Mucosa of descending colon (tissue), 3 donors: ENCODE data around the gene LGALS14. TPM values are rescaled to one million over a fixed set of nuclear protein-coding genes. Genes with fewer than 3 reads are reported as not detected.
"Not testable (repeated sequence)": the region's sequence is repeated elsewhere in the genome, so short reads cannot be mapped to it uniquely, and the experiment has no call there.

Experiments used
- ATAC-seq: fragments of 200-7000 bp; cut with Tn5 transposase; one replicate; pipeline ENCODE4 v1.9.1; 2020; ENCODE audit warnings: mild to moderate bottlenecking, moderate library complexity
- DNase-seq, 3 donors: peaks; one replicate each; pipeline ENCODE4 v3.0.0-alpha.2; 2020
- H3K36me3 ChIP-seq: fragments of 200-600 bp; one replicate; pipeline ENCODE4 v1.8.0; 2021; ENCODE audit warnings: low read depth, mild to moderate bottlenecking
- H3K4me1 ChIP-seq: fragments of 200-600 bp; one replicate; pipeline ENCODE4 v1.8.0; 2021; ENCODE audit warnings: low read depth, mild to moderate bottlenecking
- H3K4me3 ChIP-seq: fragments of 200-600 bp; one replicate; pipeline ENCODE4 v1.8.0; 2021; ENCODE audit warnings: mild to moderate bottlenecking
- H3K9me3 ChIP-seq: fragments of 200-600 bp; one replicate; pipeline ENCODE4 v1.8.0; 2021; ENCODE audit warnings: mild to moderate bottlenecking
- intact Hi-C, 2 donors: fragments of 100-400 bp; cut with DNase I in 1 of 2; cut with micrococcal nuclease in 1 of 2; formaldehyde crosslinking; loops; one replicate each; pipeline versions ENCODE4 v1.11.0 to v1.11.1; 2022; cut with DNase I, micrococcal nuclease
- total RNA-seq, 3 donors: library from RNA; stranded (reverse); fragmentation: NEBNext Ultra II Directional in 2 of 3; extraction: Animal tissue kit (Norgen Biotek cat#: 25700) in 2 of 3; gene quantifications; one replicate each; pipeline versions ENCODE4 v1.2.1 to v1.2.4, GENCODE V29; 2021 to 2023
- TF ChIP-seq, protein P1 (sequence below): fragments of 200-600 bp; IDR thresholded peaks from one replicate; pipeline ENCODE4 v1.8.0; 2022; ENCODE audit warnings: antibody characterized with exemption, mild to moderate bottlenecking
- donor health status: DM: no; HTN: no; CAD: no; lungs with moderate emphysema.
- donor health status: DM: no; HTN: no; CAD: no.
- donor health status: DM: no; HTN: yes; CAD: no.

Gene LGALS14
- total RNA-seq, 3 donors from 2014 or later, result not detected

DNA sequence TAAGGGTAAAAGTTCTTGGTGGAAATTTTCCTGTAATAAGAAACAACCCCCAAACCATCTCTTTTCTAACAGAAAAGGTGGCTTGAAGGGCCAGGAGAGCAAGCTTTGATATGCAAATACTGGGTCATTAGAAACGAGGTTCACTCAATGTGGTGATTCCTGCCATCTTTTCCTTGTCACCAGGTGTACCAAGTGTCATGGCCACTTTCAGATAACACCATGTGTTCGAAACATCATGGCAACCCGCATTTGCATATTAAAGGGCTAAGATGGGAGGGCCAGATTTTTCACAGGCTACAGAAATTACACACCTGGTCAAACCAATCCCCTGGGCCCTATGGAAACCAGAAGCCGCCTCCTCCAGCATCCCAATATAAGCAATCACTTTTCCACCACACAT lies 33.3 kb upstream of the LGALS14 start:
- H3K9me3 ChIP-seq, result no peaks in the 10 kb centered on the region
- H3K36me3 ChIP-seq, result no peaks in the 10 kb centered on the region
- H3K4me3 ChIP-seq, result no peak overlapping the region
- DNase-seq, result no peak
- no peak for ATAC-seq
- intact Hi-C loops, result loop anchor here in 1 of 2 donors (5.0 kb wide), 1 partner anchor 119 kb away; no protein-coding TSS in a partner anchor
- TF ChIP-seq, protein P1, sequence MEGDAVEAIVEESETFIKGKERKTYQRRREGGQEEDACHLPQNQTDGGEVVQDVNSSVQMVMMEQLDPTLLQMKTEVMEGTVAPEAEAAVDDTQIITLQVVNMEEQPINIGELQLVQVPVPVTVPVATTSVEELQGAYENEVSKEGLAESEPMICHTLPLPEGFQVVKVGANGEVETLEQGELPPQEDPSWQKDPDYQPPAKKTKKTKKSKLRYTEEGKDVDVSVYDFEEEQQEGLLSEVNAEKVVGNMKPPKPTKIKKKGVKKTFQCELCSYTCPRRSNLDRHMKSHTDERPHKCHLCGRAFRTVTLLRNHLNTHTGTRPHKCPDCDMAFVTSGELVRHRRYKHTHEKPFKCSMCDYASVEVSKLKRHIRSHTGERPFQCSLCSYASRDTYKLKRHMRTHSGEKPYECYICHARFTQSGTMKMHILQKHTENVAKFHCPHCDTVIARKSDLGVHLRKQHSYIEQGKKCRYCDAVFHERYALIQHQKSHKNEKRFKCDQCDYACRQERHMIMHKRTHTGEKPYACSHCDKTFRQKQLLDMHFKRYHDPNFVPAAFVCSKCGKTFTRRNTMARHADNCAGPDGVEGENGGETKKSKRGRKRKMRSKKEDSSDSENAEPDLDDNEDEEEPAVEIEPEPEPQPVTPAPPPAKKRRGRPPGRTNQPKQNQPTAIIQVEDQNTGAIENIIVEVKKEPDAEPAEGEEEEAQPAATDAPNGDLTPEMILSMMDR, result no peak
- H3K4me1 ChIP-seq, result no peaks in the 10 kb centered on the region

DNA sequence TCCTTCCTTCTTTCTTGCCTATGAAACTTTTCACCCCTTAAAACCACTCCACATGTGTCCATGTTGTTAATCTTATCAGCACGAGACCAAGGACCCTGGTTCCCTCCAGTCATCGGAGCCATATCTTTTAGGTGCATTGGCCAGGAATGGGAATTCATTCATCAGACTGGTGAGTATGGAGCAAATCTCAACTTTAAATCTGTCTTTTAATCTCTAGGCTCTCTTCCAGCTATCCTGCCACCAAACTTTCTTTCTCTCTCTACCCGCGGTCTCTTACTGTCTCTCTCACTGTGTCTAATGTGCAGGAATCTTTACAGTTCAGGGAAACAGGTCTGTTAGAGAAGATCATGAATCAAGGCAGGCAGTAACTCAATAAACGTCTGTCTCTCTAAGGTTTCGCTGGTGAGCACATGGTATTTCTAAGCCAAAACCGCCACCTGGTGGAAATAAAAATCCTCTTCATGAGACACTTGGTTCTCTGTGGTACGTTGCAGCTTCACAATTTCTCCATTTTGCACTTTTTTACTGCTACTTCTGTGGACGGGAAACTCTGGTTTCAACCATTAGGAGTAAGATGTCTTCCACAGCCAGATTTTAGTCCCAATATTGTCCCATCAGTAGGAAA lies 32.4 kb upstream of the LGALS14 start:
- no peaks in the 10 kb centered on the region for H3K4me1 ChIP-seq
- no peaks in the 10 kb centered on the region for H3K36me3 ChIP-seq
- peak; percentile 60 for ATAC-seq
- intact Hi-C loops, result loop anchor here in 1 of 2 donors (5.0 kb wide), 1 partner anchor 120 kb away; no protein-coding TSS in a partner anchor
- DNase-seq, result peak in 1 of 3 donors; percentile 61
- H3K9me3 ChIP-seq, result no peaks in the 10 kb centered on the region
- TF ChIP-seq, protein P1, result no peak
- H3K4me3 ChIP-seq, result no peak overlapping the region

DNA sequence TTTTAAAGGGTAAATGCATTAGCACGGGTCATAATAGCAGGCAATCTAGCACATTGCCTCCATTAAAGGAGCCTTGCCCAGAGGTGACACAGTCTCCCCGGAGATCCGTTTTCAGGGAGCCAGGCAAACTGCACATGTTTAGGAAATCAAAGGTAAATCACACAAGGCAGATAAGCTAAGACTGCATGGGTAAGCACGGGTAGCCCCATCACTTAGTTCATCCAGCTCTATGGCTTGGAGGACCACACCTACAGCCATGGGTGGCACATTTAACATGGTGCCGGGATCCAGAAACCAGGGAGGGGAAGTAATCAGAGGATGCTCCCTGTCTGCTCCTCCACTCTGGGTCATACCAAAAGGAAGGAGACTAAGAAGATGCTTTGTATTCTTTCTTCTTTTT lies 31.8 kb upstream of the LGALS14 start:
- Histone ChIP-seq H3K4me1 (no peaks in the 10 kb centered on the region), H3K9me3 (no peaks in the 10 kb centered on the region), H3K36me3 (no peaks in the 10 kb centered on the region), H3K4me3 (no peak overlapping the region)
- DNase-seq (no peak), ATAC-seq (no peak)
- intact Hi-C loops, result loop anchor here in 1 of 2 donors (5.0 kb wide), 1 partner anchor 120 kb away; no protein-coding TSS in a partner anchor
- TF ChIP-seq, protein P1, result no peak

DNA sequence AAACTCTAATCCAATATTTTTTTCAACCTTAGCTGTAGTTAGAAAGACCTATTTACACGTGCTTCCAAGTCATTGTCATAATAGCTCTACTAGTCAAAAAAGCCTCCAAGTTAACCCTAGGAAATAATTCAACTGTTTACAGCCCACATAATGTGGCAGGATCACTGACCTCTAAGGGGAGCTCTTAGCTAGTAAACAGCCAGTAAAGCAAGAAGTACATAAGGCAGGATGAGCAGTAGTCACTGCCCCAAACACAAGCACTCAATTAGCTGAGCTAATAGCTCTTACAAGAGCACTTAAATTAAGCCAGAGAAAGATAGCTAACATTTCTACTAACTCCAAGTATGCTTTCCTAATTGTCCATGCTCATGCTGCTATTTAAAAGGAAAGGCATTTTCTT lies 30.4 kb upstream of the LGALS14 start:
- intact Hi-C loops, result loop anchor here in 1 of 2 donors (5.0 kb wide), 1 partner anchor 122 kb away; no protein-coding TSS in a partner anchor

DNA sequence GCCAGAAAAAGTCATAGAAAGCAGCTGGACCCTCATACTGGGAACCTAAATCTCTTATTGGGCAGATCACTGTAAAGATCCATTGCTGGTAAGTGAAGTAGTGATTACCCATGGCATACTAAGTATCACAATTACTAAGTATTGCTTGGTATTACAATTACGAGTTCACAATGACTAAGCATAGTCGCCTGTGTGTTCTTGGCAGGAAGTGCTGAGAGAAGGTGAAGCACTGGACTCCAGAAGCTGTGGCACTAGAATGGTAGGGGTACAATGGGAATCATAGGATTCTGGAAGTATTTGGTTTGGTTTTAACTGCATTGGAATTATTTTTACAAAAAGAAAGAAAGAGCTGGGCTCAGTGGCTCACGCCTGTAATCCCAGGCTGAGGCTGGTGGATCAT lies 28.3 kb upstream of the LGALS14 start:
- Histone ChIP-seq H3K9me3 (no peaks in the 10 kb centered on the region), H3K36me3 (no peaks in the 10 kb centered on the region), H3K4me1 (no peaks in the 10 kb centered on the region), H3K4me3 (no peak overlapping the region)
- ATAC-seq (no peak), DNase-seq (no peak)
- intact Hi-C loops, result no loop called here
- TF ChIP-seq, protein P1, result no peak

More for the DNA sequence above, 30.4 kb upstream of the LGALS14 start:
- not testable (repeated sequence) for H3K4me1 ChIP-seq, H3K4me3 ChIP-seq, ATAC-seq, H3K36me3 ChIP-seq, H3K9me3 ChIP-seq, DNase-seq

DNA sequence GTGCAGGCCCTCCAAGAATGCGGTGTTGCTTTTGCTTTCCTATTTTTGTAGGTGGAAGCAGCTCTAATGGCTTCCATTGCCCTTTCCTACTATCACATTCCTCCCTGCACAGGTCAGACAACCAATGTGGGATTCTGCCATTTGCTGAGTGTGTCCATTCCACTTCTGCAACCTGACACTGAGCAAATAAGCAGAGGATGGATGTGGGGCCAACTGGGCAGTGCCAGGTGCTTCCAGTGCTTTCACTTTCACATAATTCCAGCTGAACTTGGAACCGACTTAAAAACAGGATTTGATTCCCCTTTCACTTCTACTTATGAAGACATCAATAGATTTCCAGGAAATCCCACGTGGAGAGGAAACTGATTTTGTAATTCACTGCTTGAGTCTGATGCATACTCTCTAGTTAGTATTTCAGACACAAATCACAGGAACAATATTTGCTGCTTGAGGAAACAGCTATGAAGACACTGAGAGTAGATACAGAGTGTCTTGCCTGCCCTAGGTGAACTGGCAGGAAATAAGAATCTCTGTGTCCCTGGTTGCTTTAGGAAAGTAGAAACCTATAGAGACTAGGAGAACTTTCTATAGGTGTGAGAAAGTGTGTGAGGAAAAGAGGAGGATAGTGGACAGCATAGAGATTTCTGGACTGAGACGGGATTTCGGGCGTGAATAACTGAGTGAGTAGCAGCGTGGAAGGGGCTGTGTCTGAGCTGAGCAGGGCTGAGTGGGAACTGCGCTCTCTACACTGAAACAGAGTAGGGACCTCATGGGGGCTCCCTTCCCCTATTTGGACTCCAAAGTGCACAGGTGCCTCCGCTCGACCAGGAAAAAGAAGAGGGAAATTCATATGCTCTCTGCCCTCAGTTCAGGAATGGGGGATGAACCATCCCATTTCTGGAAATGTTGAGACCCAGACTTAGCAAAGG lies 26.1 kb upstream of the LGALS14 start:
- DNase-seq, result no peak
- Histone ChIP-seq H3K9me3 (no peaks in the 10 kb centered on the region), H3K4me1 (no peaks in the 10 kb centered on the region), H3K4me3 (no peak overlapping the region), H3K36me3 (no peaks in the 10 kb centered on the region)
- ATAC-seq, result peak; percentile 90
- TF ChIP-seq, protein P1, result no peak
- intact Hi-C loops, result no loop called here
